Astrocyte of the hippocampus (primary cell): Measurements from ENCODE around the gene RUNX2.

Experiments
- DNase-seq: peaks from one replicate; pipeline ENCODE4 v3.0.0; 2011; ENCODE audit warnings: low read depth, low spot score

The RUNX2 gene

DNA sequence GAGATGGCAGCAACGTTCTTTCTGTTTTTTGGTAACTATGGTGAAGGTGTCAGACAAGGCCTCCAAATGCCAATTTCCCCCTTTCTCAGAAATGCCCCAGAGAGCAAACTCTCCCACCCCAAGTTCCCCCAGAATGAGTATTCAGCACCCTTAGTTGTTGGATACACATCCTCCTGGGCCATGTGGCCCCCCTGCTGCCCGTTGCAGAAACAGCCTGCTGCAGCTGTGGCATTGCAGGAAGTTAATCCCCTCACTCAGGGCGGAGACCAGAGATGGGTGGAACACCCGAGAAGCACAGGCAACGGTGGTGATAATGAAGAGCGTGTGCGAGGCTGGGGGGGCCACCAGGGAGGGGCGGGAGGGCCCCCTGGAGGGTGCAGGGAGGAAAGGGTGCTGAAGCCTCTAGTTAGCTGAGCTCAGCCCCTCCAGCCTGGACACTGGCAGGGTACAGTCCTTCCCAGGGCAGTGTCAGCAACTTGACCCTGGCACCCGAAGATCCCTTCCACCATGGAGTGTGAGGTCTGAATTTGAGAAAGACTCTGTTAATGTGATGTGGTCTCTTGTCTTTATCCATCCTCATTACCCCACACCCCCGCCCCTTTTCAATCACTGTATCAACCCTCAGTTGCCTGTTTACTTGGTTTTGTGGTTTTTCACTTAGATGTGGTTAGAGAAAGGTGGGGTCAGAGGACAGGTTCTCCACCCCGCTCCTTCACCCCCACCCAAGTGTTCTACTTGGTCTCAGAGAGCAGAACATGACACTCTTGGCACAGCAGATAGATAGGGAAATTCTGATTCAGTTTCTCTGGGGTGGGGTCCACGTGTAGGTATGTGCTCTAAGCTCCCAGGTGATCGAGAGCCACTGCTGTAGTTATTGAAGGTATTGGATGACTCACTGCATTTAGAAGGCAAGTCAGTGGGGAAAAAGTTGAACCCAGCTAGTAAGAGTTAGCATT, 258.4 kb downstream of the RUNX2 start:
- no peak for DNase-seq

DNA sequence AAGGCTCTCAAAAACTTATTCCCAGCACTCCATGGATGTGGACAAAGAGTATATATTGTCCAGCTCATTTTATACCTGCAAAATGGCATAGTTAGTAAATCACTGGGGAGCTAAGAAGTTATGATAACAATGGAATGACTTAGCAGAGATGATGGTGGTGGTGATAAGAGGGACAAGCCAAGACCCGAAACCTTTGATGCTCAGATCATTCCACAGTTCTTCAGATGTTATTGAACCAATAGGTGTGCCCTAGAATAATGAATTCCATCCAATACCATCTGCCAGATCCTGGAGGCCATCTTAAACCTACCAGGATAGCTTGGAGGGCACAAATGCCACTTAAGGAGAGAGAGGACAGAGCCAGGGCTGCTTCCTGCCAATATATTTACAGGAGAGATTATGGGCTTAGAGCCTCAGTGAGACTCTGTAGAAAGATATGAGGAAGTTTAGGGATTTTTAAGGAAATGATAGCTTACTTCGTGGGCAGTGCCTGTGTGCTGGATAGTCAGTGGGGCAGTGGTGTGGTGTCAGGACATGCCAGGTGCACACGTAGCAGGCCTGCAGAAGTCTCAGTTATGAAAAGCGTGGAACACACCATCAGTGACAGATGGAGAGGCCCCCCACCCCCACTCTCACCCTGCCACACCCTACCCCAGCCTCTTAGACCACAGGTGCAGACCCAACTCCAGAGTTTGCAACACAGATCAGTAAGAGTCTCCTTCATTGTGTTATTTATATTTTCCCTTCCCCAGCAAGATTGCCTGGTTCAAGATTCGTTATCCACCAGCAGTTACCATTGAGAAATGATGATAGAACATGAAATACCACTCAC, 259.3 kb downstream of the RUNX2 start:
- DNase-seq, result no peak

GRCh38 chr6:45589367-45589766, 261.2 kb downstream of the RUNX2 start:
- no peak for DNase-seq

- DNase-seq, result peak; percentile 83
These were observed 262.1 kb downstream of the RUNX2 start for GRCh38 chr6:45590226-45590625.

DNA sequence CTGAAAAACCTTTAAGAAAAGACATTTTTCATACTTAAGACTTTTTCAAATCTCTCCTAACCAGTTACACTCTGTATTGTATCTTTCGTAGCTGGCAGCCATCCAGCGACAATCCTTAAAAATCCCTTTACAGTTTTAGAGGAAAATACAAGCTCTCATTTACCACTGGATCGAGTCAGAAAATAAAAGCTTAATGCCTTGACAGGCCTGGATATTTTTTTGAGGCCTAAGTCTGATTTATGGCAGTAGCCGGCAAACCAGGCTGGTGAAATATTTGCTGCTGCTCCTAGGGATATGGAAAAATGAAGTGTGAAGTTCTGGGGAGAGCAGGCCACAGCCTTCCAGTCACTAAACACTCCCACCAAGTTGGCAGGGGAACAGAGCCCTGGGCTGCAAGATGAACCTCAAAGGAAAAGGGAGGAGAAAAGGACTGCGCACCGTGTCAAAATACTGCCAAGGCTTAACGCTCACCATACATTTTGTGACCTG, 262.6 kb downstream of the RUNX2 start:
- peak; percentile 82 for DNase-seq

DNA sequence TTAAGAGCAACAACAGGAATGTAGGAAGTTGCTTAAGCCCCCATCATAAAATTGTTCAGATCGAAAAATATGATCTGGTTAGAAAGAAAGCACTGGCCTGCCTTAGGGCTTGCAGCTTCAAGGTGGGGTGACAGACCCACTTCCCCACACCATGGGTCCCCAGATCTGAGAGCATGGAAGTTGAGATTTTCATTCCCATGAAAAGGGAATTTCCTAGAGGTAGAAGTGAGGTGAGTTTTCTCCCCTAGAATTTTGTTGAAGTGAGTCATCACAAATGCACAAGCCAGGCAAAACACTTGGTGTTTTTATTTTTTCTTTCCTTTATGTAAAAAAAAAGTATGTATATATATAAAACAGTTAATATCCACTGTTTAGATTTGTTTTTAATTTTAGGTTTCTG, 263.2 kb downstream of the RUNX2 start:
- peak; percentile 65 for DNase-seq

DNA sequence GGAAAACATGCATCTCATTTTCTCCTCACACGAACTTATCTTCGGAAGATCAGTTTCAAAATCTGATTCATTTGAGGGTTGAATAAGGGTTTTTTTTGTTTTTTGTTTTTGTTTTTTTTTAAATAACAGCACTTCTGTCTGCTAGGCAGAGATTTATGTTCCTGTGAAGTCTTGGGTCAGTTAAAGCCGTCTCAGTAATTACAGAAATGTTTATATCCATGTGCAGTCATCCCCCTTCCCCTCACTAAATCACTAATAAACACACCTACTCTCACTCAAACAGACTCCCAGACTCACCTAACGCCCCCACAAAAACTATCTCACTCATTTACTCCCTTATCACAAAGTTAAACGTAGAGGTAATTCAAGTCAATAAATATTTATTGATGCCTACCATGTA, 263.8 kb downstream of the RUNX2 start:
- no peak for DNase-seq

DNA sequence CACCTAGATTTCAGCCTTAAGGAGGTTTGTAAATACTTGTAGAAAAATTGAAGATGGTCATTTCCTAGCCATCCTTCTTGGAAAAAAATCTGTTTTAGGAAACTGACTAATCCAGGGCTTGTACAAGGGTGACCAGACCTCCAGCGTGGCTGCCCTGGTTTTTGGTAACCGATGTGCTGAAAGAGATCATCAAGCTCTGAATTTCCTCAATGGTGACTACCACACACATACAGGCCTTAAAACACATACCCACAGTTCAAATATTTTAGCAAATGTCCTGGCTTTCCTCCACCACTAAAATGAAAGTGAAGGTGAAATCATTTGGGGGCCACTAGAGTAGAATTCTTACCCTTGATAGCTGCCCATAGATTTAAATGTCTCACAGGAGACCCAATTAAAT, 264.9 kb downstream of the RUNX2 start:
- no peak for DNase-seq

DNA sequence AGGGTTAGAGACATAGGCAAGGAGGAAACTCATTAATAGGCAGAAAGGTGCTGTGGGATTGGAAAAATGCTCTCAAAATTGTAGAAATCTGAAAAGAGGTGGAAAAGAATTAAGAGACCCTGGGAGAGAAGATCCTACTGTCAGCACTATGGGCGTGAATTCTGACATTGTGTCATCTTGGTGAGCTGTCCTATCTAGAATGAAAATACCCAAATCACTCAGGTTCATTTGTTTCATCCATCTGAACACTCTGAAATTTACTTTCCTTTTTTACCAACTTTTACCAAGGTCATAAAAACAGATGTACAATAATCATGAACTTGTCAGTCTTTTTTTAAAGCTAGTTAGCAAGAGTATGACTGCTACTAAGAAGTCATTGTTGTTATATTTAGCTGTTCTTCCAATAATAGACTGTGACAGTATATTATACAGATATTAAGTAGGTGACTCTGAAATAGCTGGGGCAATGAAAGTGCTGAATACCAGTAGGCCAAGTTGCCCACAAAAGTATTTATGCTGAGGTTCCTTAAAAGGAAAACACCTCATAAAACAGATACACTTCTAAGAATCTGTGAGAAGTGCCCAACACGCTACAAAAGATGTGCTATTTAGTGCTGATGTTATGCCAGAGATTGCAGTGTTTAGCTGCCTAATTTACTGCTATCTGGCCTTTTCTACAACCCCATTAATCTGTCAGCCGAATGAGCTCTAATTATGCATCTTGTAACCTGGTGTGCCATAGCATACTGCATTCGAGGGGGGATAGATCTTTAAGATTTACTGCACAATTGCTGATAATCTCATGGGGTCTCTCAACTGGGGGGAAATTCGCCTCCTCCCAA, 267.1 kb downstream of the RUNX2 start:
- no peak for DNase-seq

GRCh38 chr6:45597424-45597823, 269.3 kb downstream of the RUNX2 start:
- no peak for DNase-seq

- DNase-seq, result no peak
These were observed 270.9 kb downstream of the RUNX2 start for GRCh38 chr6:45599053-45599452.

DNA sequence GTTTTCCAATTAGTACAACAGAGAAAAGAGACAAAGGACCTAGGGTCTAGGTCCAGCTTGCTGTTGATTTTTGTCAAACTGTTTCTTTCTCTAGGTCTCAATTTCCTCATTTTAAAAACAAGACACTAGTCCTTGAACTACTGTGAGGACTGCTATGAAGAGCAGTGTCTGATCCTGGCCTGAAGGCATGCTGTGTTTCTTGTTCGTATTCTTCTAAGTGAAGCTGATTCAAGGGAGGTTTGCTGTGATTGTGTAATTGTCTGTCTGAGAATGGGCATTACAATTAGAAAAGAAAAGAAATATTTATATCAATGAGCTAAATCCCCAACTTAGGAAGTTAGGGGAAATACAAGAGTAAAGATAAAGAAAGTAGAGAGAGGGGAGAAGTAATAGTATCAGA, 277.8 kb downstream of the RUNX2 start:
- no peak for DNase-seq

DNA sequence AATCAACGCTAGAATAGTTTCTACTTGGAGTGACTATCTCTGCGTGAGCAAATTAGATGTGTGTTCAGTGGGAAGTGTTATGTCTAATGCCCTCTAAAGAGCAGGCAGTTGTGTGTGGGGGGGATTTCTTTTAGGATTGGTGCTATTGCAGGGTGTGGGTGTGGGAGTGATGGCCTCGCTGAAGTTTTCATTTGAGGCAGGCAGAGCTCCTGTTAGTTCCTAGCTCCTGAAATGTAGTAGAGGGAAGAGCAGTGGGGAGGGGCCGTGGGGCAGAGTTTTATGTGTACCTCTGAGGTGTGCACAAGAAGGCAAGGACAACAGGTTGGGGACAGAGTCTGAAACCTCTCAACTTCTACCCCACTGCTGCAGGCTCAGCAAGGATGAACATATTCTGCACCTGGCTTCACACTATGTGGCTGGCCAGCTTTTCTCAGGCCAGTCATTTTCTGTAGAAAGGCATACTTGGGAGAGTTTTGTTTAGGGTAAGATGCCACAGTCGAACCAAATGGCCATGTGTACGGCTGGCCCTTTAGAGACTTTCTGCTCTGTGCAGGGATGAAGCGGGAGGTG, 278.8 kb downstream of the RUNX2 start:
- DNase-seq, result no peak

- DNase-seq, result no peak
These were observed 279.7 kb downstream of the RUNX2 start for GRCh38 chr6:45607798-45608197.

- no peak for DNase-seq
These were observed 280.3 kb downstream of the RUNX2 start for GRCh38 chr6:45608252-45608913.

GRCh38 chr6:45609141-45609638, 281.1 kb downstream of the RUNX2 start:
- DNase-seq, result peak; percentile 48

GRCh38 chr6:45610374-45610773, 282.2 kb downstream of the RUNX2 start:
- DNase-seq, result no peak

DNA sequence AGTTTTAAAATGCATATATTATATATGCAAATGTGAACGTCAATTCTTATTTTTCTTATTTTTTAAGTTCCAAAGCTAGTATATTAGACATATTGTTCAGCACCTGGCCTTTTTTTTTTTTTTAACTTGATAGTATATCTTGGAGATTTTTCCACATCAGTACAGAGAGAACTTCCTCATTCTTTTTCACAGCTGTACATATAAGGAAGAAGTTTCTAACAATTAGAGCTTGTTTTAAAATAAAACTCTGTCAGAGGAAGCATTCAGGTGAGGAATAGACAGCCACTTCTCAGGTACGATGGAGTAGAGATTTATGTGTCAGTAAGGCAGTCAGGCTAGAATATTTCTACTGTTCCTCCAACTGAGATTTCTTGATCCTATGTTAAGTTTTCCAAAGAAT, 282.7 kb downstream of the RUNX2 start:
- no peak for DNase-seq

- no peak for DNase-seq
These were observed 283.4 kb downstream of the RUNX2 start for GRCh38 chr6:45611491-45611890.

DNA sequence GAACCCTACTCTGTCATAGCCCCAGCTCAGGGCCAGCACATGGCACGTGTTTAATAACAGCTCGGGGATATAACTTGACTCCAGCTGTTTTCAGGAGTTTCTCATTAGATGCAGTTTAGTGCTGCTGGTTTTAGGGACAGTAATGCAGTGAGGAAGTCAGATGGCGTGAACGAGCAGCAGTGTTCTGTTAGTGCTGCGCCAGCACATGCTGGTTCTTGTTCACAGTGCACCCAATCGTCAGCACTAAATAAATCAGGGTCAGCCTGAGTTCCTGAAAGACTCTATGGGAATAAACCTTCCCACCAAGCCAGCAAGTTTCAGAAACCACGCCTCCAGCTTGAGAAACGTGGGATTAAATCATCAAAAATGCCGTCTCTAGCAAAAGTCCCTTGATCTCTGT, 285.5 kb downstream of the RUNX2 start:
- no peak for DNase-seq
